Measurements from ENCODE around the gene FBXO8.

GRCh38 chr4:174305961-174306360 lies 22.5 kb upstream of the FBXO8 start:
- TF ChIP-seq REST (tag by site-specific recombination; IDR thresholded peaks at IDR 0.05) = no peak
- TF ChIP-seq ZNF394 (tag by site-specific recombination; IDR thresholded peaks at IDR 0.05; ENCODE audit: borderline replicate concordance) = no peak
- TF ChIP-seq ZBTB21 (tag by site-specific recombination; IDR thresholded peaks at IDR 0.05) = no peak

Measured in HEK293 (cell line).